Suprapubic skin (tissue), 4 donors: ENCODE results near the gene YPEL4. TPM values are rescaled to one million over a fixed set of nuclear protein-coding genes. Genes with fewer than 3 reads are reported as not detected.
A peak's percentile ranks its signal among the peaks of the same experiment; 100 is the strongest.

Experiments
- DNase-seq, 2 donors: peaks; one replicate each; pipeline ENCODE4 v3.0.0-alpha.2; 2019; ENCODE audit warnings: low spot score in 2 of 2
- H3K27ac ChIP-seq: fragments of 200-600 bp; sonication (generic); one replicate; pipeline ENCODE4 v1.5.1; 2019
- H3K27me3 ChIP-seq: fragments of 200-600 bp; sonication (generic); one replicate; pipeline ENCODE4 v1.5.1; 2019
- H3K36me3 ChIP-seq: fragments of 200-600 bp; sonication (generic); one replicate; pipeline ENCODE4 v1.5.1; 2019
- H3K4me1 ChIP-seq: fragments of 200-600 bp; sonication (generic); one replicate; pipeline ENCODE4 v1.5.1; 2019
- H3K4me3 ChIP-seq: fragments of 200-600 bp; sonication (generic); one replicate; pipeline ENCODE4 v1.5.1; 2019; ENCODE audit warnings: mild to moderate bottlenecking
- H3K9me3 ChIP-seq: fragments of 200-600 bp; sonication (generic); one replicate; pipeline ENCODE4 v1.5.1; 2019
- CTCF ChIP-seq, 2 donors: fragments of 200-600 bp in 1 of 2; fragments of 450-650 bp in 1 of 2; sonication (generic) in 1 of 2; IDR thresholded peaks; one replicate each; pipeline ENCODE4 v1.5.1; 2016 to 2019; ENCODE audit warnings: antibody characterized with exemption in 2 of 2, mild to moderate bottlenecking in 1 of 2, moderate library complexity in 1 of 2
- EP300 ChIP-seq: sonication (generic); formaldehyde crosslinking; IDR thresholded peaks from one replicate; pipeline ENCODE4 v1.6.1; 2017; ENCODE audit warnings: antibody characterized with exemption
- POLR2A ChIP-seq, 2 donors: fragments of 450-650 bp; IDR thresholded peaks; one replicate each; pipeline ENCODE4 v1.6.1; 2017; ENCODE audit warnings: antibody characterized with exemption in 2 of 2, mild to moderate bottlenecking in 2 of 2, moderate library complexity in 2 of 2
- POLR2AphosphoS5 ChIP-seq, 3 donors: sonication (generic); formaldehyde crosslinking; IDR thresholded peaks; one replicate each; pipeline ENCODE4 v1.6.1; 2017; ENCODE audit warnings: antibody characterized with exemption in 3 of 3
- WGBS: methylation state at CpG from one replicate; pipeline ENCODE4 v1.1.5; 2018; 5-methylcytosine and 5-hydroxymethylcytosine counted together
- total RNA-seq, 4 donors: library from RNA; depleted of rRNA; stranded (reverse); fragments of >200 nt; gene quantifications; one replicate each; pipeline ENCODE4 v1.1.0, GENCODE V29; 2016

YPEL4 gene
- total RNA-seq, 4 donors from 2014 or later, result 1.2 to 3.6 (median 1.5) TPM

GRCh38 chr11:57637626-57638004, 12.1 kb downstream of the YPEL4 start:
- peaks cover 25% of the 10 kb centered on the region for H3K4me1 ChIP-seq
- WGBS, result 46% methylated on average over 3 of the region's 18 CpGs
- H3K9me3 ChIP-seq, result no peaks in the 10 kb centered on the region
- peak overlapping the region; percentile 71 for H3K27ac ChIP-seq
- DNase-seq, result no peak
- no peaks in the 10 kb centered on the region for H3K27me3 ChIP-seq
- no peak for TF ChIP-seq POLR2AphosphoS5 (IDR thresholded peaks at IDR 0.05)
- no peak for TF ChIP-seq POLR2A (IDR thresholded peaks at IDR 0.05)
- no peak for TF ChIP-seq EP300
- TF ChIP-seq CTCF (IDR thresholded peaks at IDR 0.05), result no peak
- H3K36me3 ChIP-seq, result no peaks in the 10 kb centered on the region
- peak overlapping the region; percentile 66 for H3K4me3 ChIP-seq

- no peak overlapping the region for H3K27ac ChIP-seq
- 81% methylated on average over 8 of the region's 8 CpGs for WGBS
- H3K4me1 ChIP-seq, result peaks cover 25% of the 10 kb centered on the region
- DNase-seq, result no peak
- H3K9me3 ChIP-seq, result no peaks in the 10 kb centered on the region
- no peaks in the 10 kb centered on the region for H3K27me3 ChIP-seq
- no peak overlapping the region for H3K4me3 ChIP-seq
- no peak for TF ChIP-seq POLR2AphosphoS5 (IDR thresholded peaks at IDR 0.05)
- no peak for TF ChIP-seq POLR2A (IDR thresholded peaks at IDR 0.05)
- no peak for TF ChIP-seq EP300
- TF ChIP-seq CTCF (IDR thresholded peaks at IDR 0.05), result no peak
- no peaks in the 10 kb centered on the region for H3K36me3 ChIP-seq
Observed at GRCh38 chr11:57635246-57635645, 14.5 kb downstream of the YPEL4 start.

- Histone ChIP-seq H3K4me1 (peaks cover 16% of the 10 kb centered on the region), H3K27me3 (no peaks in the 10 kb centered on the region), H3K27ac (no peak overlapping the region), H3K4me3 (no peak overlapping the region), H3K36me3 (no peaks in the 10 kb centered on the region), H3K9me3 (no peaks in the 10 kb centered on the region)
- DNase-seq, result no peak
- no peak for TF ChIP-seq CTCF (IDR thresholded peaks at IDR 0.05)
- no peak for TF ChIP-seq EP300
- TF ChIP-seq POLR2AphosphoS5 (IDR thresholded peaks at IDR 0.05), result no peak
- no peak for TF ChIP-seq POLR2A (IDR thresholded peaks at IDR 0.05)
Observed at GRCh38 chr11:57634311-57634710, 15.4 kb downstream of the YPEL4 start.

GRCh38 chr11:57633394-57634070, 16.2 kb downstream of the YPEL4 start:
- TF ChIP-seq EP300 (no peak), POLR2AphosphoS5 (IDR thresholded peaks at IDR 0.05) (no peak), POLR2A (IDR thresholded peaks at IDR 0.05) (no peak), CTCF (IDR thresholded peaks at IDR 0.05) (no peak)
- 61% methylated on average over 6 of the region's 6 CpGs for WGBS
- H3K27me3 ChIP-seq, result no peaks in the 10 kb centered on the region

GRCh38 chr11:57632116-57632515, 17.6 kb downstream of the YPEL4 start:
- H3K4me3 ChIP-seq, result no peak overlapping the region
- no peaks in the 10 kb centered on the region for H3K9me3 ChIP-seq
- no peaks in the 10 kb centered on the region for H3K36me3 ChIP-seq
- no peaks in the 10 kb centered on the region for H3K27me3 ChIP-seq
- TF ChIP-seq POLR2AphosphoS5 (IDR thresholded peaks at IDR 0.05) (no peak), CTCF (IDR thresholded peaks at IDR 0.05) (no peak), EP300 (no peak), POLR2A (IDR thresholded peaks at IDR 0.05) (no peak)
- no peak for DNase-seq
- no peaks in the 10 kb centered on the region for H3K4me1 ChIP-seq
- WGBS, result 53% methylated on average over 5 of the region's 5 CpGs
- no peak overlapping the region for H3K27ac ChIP-seq

More at GRCh38 chr11:57633394-57634070, 16.2 kb downstream of the YPEL4 start:
- Histone ChIP-seq H3K4me3 (no peak overlapping the region), H3K27ac (no peak overlapping the region), H3K36me3 (no peaks in the 10 kb centered on the region), H3K4me1 (peaks cover 9% of the 10 kb centered on the region), H3K9me3 (no peaks in the 10 kb centered on the region)
- DNase-seq, result no peak
